ENCODE measurements around the gene CETP. TPM values are rescaled to one million over a fixed set of nuclear protein-coding genes. Genes with fewer than 3 reads are reported as not detected.
"Not testable (repeated sequence)": the region's sequence is repeated elsewhere in the genome, so short reads cannot be mapped to it uniquely, and the experiment has no call there.

The CETP gene
- polyA plus RNA-seq, 5 donors, result 11.3 to 14.7 (median 12.6) TPM

- no peak for DNase-seq
Measured at GRCh38 chr16:56997931-56998330, 36.2 kb downstream of the CETP start.

GRCh38 chr16:56998352-56998751 is 36.6 kb downstream of the CETP start:
- DNase-seq, result no peak

- DNase-seq, result no peak
Measured at GRCh38 chr16:56998861-56999260, 37.1 kb downstream of the CETP start.

GRCh38 chr16:56999409-57000270 is 37.9 kb downstream of the CETP start:
- DNase-seq, result no peak

DNA sequence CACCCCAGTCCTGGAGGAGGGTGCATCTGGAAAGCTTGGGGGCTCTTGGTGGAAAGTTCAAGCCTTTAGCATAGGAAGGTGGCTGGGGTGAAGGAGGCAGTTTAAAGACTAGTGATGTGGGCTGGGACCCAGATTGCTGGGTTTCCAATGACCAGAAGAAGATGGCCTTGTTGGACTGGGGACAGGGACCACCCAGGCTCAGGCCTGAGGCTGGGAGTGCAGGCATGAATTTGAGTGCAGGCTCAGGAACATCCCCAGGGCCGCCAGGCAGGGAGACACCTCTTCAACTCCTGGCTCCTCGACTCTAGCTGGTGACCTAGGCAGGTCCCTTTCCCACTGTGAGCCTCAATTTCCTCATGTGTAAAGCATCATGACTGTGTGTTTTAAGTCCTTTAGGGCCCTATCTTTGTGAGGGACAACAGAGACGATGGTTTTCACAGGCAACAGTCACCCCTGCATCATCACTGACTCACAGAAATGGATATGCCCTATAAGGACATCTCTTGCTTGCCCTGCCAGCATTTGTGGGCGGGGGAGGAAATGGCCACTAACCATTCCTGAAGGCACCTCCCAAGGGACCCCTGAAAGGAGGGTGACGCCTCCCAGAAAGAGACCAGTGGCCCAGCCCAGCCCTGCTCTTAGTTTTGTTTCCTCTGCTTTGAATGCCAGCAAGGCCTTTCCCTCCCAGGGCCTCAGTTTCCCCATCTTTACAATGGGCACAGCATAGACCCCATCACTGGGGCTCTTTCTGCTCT is 38.7 kb downstream of the CETP start:
- DNase-seq, result no peak

- no peak for DNase-seq
Measured at GRCh38 chr16:57001026-57001679, 39.4 kb downstream of the CETP start.

DNA sequence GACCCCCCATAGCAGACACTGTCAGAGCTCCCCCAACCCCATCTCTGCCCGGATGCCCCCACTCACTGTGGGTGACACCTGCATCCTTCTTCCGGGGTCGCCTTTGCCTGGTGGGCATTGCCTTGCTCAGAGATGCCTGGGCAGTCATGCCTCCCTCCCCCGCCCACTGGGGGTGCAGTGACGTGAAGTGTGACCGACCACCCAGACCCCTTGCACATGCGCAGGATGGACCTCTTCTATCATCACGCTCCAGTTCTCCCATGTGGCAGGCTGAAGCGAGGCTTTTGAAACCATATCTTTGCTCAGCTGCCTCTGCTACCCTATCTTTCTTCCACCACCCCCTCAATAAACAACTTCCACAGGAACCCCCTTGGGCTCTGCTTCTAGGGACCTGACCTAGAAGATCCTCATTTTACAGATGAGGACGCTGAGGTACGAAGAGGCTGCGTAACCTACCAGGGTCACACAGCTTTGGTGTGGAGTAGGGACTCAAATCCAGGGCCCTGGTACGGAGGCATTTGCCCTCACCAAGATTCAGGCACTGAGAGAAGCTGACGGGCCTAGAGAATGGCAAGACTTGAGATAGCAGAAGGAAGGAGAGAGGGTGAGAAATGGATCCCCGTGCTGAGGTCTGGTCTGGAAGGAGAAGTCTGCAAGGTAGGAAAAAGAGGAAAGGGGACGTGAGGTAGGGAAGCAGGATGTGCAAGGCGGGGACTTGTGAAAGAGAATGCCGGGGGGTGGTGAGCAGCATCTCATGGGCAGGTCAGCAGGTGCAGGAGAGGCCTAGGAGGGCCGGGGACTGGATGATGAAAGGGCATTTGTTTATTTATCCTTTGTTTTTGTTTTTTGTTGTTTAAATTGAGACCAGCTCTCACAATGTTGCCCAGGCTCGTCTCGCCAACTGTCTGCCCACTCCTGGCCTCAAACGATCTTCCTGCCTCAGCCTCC is 42.0 kb downstream of the CETP start:
- no peak for DNase-seq

DNA sequence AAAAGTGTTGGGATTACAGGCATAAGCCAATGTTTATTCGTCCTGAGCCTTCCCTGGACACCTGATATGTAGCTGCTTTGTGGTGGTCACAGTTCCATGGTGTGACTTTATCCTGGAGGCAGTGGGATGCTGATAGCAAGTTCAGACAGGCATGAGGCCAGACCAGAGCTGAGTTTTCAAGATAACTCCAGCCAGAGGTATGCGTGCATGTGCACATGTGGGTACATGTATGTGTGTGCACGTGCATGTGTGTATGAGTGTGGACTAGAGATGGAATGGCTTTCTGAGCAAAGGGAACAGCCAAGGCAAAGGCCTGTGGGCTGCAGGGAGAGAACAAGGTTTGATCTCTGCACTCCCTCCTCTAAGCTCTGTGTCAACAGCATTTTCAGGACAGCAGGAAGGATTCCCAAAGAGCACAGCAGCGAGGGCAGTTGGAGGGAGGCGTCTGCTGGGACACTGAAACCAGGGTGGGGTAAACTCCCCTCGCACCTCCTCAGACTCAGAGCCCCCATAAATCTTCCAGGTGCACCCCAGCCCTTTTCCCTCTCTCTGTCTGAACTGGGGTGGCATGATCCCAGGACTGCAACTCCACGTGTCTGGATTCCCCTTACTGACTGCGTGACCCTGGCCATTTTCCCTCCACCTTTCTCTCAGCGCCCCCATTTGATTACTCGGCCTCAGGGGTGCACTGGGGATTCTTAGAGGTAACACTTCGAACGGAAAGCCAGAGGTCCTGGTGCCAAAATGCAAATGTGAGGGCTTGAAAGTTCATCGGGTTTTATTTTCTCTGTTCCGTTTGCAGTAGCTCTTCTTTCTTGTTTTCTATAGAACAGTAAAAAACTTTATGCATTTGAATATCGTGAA is 42.9 kb downstream of the CETP start:
- DNase-seq, result no peak

DNA sequence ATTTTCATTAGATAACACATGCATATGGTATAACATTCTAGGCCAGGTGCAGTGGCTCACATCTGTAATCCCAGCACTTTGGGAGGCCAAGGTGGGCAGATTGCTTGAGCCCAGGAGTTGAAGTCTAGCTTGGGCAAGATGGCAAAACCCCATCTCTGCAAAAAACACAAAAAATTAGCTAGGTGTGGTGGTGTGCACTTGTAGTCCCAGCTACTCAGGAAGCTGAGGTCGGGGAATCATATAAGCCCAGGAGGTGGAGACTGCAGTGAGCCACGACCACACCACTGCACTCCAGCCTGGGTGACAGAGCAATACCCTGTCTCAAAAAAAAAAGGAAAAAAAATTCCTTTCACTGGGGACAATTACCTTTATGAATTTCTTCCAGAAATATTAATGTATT is 43.8 kb downstream of the CETP start:
- not testable (repeated sequence) for DNase-seq

DNA sequence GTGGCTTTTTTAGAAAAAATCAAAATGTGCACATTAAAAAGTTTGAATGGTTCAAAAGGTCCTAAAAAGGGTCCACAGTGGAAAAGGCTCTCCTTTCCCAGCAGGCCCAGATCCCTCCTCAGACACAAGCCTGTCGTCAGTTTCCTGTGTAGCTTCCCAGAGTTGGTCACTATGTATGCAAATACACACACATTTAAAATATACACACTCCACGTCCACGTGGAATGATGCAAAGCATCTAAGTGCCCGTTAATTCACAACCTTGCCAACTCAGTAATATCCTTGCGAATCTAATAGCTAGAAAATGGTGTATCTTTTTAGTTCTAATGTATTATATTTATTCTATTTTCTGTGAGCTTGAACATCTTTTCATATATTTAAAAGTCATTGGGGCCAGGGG is 45.3 kb downstream of the CETP start:
- no peak for DNase-seq

DNA sequence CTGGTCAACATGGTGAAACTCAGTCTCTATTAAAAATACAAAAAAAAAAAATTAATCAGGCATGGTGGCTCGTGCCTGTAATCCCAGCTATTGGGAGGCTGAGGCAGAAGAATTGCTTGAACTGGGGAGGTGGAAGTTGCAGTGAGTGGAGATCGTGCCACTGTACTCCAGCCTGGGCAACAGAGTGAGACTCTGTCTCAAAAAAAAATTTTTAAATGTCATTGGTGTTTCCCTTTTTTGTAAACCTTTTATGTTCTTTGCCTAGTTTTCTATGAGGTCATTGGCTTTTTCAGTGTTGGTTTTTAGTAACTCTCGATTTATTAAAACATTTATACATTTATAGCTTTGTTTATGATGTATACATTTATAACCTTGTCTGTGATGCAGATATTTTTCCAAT is 45.8 kb downstream of the CETP start:
- no peak for DNase-seq

- DNase-seq, result no peak
Measured at GRCh38 chr16:57008440-57008839, 46.7 kb downstream of the CETP start.

GRCh38 chr16:57009643-57010170 is 48.0 kb downstream of the CETP start:
- DNase-seq, result no peak

DNA sequence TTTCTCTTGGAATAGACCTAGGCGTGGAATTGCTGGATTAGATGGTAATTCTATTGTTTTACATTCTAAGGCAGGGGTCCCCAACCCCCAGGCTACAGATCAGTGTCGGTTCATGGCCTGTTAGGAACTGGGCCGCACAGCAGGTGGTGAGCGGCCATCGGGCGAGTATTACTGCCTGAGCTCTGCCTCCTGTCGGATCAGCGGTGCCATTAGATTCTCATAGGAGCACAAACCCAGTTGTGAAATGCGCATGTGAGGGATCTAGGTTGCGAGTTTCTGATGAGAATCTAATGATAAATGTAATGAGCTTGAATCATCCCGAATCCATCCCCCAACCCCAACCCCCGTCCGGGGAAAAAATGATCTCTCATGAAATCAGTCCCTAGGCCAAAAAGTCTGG is 50.6 kb downstream of the CETP start:
- DNase-seq, result no peak

DNA sequence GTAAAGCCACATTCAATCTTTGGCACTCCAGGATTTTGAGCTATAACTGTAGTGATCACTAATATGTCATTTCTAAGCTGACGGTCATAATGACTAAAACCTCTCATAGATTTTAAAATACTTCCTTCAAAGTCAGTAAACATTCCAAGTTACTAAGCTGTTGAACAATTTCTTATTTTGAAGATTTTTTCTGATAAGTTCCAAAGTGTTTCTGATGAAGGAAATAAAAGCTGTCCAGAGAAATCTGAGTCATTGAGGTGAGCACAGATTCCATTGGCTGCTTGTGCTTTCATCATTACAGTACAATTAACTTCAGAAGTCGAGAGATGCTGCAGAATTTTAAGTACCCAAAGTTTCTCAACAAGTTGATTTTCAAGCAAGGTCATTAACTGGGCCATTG is 51.5 kb downstream of the CETP start:
- no peak for DNase-seq

- no peak for DNase-seq
Measured at GRCh38 chr16:57013902-57014301, 52.2 kb downstream of the CETP start.

- DNase-seq, result no peak
Measured at GRCh38 chr16:57016301-57016700, 54.6 kb downstream of the CETP start.

GRCh38 chr16:57016831-57017230 is 55.1 kb downstream of the CETP start:
- no peak for DNase-seq

DNA sequence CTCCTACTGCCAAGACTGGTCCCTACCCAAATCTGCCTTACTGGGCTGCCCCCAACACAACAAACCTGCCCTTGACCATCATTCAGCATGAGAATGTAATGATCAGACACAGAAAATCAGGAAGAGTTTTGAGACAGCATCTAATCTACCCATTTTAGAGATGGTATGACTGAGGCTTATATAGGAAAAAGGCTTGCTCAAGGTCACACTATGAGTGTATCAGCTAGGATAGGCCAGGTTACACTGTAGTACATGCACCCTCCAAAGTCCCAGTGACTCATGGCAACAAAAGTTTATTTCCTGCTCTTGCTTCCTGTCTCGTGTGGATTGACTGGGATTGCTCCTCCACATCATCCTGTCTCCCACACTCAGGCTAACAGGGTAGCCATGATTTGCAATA is 55.5 kb downstream of the CETP start:
- no peak for DNase-seq

- DNase-seq, result no peak
Measured at GRCh38 chr16:57019746-57020145, 58.0 kb downstream of the CETP start.
